Adrenal gland (tissue), 5 donors: ENCODE results near the gene FKBP10.

Experiments
- CTCF ChIP-seq, 6 experiments: fragments of 450-650 bp in 4 of 6; fragments of 200-600 bp in 2 of 6; sonication (generic) in 1 of 6; IDR thresholded peaks; 1 replicate in 5 of 6; 2 replicates in 1 of 6; pipeline versions ENCODE4 v1.5.1 to v1.8.0; 2016 to 2021; ENCODE audit warnings: antibody characterized with exemption in 6 of 6, mild to moderate bottlenecking in 2 of 6, moderate library complexity in 1 of 6
- POLR2A ChIP-seq, 2 donors: fragments of 450-650 bp; IDR thresholded peaks; one replicate each; pipeline ENCODE4 v1.6.1; 2017; ENCODE audit warnings: antibody characterized with exemption in 2 of 2, mild to moderate bottlenecking in 2 of 2, moderate library complexity in 1 of 2
- donor health status: DM: no; HTN: no; CAD: no.

GRCh38 chr17:41773731-41774193 is 39.0 kb upstream of the FKBP10 start:
- TF ChIP-seq CTCF (IDR thresholded peaks at IDR 0.05) (no peak), POLR2A (IDR thresholded peaks at IDR 0.05) (no peak)
